AG04449 (cell line): ENCODE data around the gene TAOK3.
A peak's percentile ranks its signal among the peaks of the same experiment; 100 is the strongest.

Source experiments
- CTCF ChIA-PET: fragments of 350-600 bp; formaldehyde crosslinking; extraction: SDS; loops from one replicate; lab custom pipeline; 2021; ENCODE audit warnings: antibody characterized with exemption; lab: Yijun Ruan, JAX
- POLR2A ChIA-PET: fragments of 400-600, 350-600 bp; formaldehyde crosslinking; extraction: SDS; loops from one replicate; lab custom pipeline; 2020; ENCODE audit warnings: antibody characterized with exemption, inconsistent platforms; lab: Yijun Ruan, JAX
- DNase-seq: peaks from one replicate; pipeline ENCODE4 v3.0.0-alpha.2; 2010; ENCODE audit warnings: low read depth, low spot score
- H3K4me3 ChIP-seq: 2 replicates; pipeline ENCODE4 v1.5.1; 2011; ENCODE audit warnings: low read depth, mild to moderate bottlenecking, control low read depth, low read length
- CTCF ChIP-seq: IDR thresholded peaks from one replicate; pipeline ENCODE4 v1.5.1; 2011; ENCODE audit warnings: mild to moderate bottlenecking, moderate library complexity, low read length, control low read depth, inconsistent platforms; ENCODE audit not compliant: insufficient read depth; ENCODE audit errors: missing control alignments

Gene TAOK3

GRCh38 chr12:118189741-118190191 is 182.9 kb downstream of the TAOK3 start:
- POLR2A ChIA-PET = interaction anchor here (1.4 kb wide), 1 partner anchor 186 kb away, joined by 4 read pairs; the partner anchor contains the start of gene SUDS3
- TF ChIP-seq CTCF = no peak
- peak overlapping the region; percentile 64 for H3K4me3 ChIP-seq
- CTCF ChIA-PET = interaction anchor here (0.9 to 5.2 kb wide), 3 partner anchors 8 to 186 kb away, joined by 4 to 74 read pairs (median 24); partner anchors contain the start of gene SUDS3
- DNase-seq = peak; percentile 19

- ChIA-PET POLR2A (no interaction called here), CTCF (interaction anchor here (5.2 kb wide), 1 partner anchor 187 kb away, joined by 74 read pairs; the partner anchor contains the start of gene SUDS3)
- no peak for DNase-seq
- TF ChIP-seq CTCF = no peak
- H3K4me3 ChIP-seq = peak overlapping the region; percentile 64
Observed at GRCh38 chr12:118188690-118189371, 183.9 kb downstream of the TAOK3 start.

- ChIA-PET CTCF (interaction anchor here (1.0 to 14.1 kb wide), 3 partner anchors 12 to 313 kb away, joined by 3 to 589 read pairs (median 3); partner anchors contain the start of genes SUDS3 and TAOK3), POLR2A (no interaction called here)
- H3K4me3 ChIP-seq = no peak overlapping the region
- no peak for TF ChIP-seq CTCF
- DNase-seq = no peak
Observed at GRCh38 chr12:118187751-118188435, 184.8 kb downstream of the TAOK3 start.

GRCh38 chr12:118185602-118186397 is 186.9 kb downstream of the TAOK3 start:
- POLR2A ChIA-PET = no interaction called here
- TF ChIP-seq CTCF = no peak
- no peak for DNase-seq
- CTCF ChIA-PET = interaction anchor here (0.9 to 14.1 kb wide), 5 partner anchors 13 to 192 kb away, joined by 4 to 589 read pairs (median 62); partner anchors contain the start of genes SUDS3 and TAOK3
- H3K4me3 ChIP-seq = no peak overlapping the region

GRCh38 chr12:118183711-118184110 is 189.0 kb downstream of the TAOK3 start:
- H3K4me3 ChIP-seq = no peak overlapping the region
- ChIA-PET CTCF (interaction anchor here (0.6 to 14.1 kb wide), 14 partner anchors 11 to 222 kb away, joined by 3 to 589 read pairs (median 4); partner anchors contain the start of genes SUDS3 and TAOK3), POLR2A (no interaction called here)
- no peak for DNase-seq
- no peak for TF ChIP-seq CTCF
